AG10803 (cell line): ENCODE measurements around the gene HDHD5.

Experiments
- DNase-seq: peaks from one replicate; pipeline ENCODE4 v3.0.0; 2010; ENCODE audit warnings: low read depth
- H3K4me3 ChIP-seq: 2 replicates; pipeline ENCODE4 v1.5.1; 2011; ENCODE audit warnings: mild to moderate bottlenecking, low read length, control low read depth
- CTCF ChIP-seq: conservative IDR thresholded peaks from 2 replicates; pipeline ENCODE4 v1.5.1; 2011; ENCODE audit warnings: mild to moderate bottlenecking, low read length, control low read depth, inconsistent platforms

Gene HDHD5

GRCh38 chr22:17109113-17109865, 49.8 kb downstream of the HDHD5 start:
- no peak for TF ChIP-seq CTCF
- DNase-seq, result no peak
- H3K4me3 ChIP-seq, result no peak overlapping the region

DNA sequence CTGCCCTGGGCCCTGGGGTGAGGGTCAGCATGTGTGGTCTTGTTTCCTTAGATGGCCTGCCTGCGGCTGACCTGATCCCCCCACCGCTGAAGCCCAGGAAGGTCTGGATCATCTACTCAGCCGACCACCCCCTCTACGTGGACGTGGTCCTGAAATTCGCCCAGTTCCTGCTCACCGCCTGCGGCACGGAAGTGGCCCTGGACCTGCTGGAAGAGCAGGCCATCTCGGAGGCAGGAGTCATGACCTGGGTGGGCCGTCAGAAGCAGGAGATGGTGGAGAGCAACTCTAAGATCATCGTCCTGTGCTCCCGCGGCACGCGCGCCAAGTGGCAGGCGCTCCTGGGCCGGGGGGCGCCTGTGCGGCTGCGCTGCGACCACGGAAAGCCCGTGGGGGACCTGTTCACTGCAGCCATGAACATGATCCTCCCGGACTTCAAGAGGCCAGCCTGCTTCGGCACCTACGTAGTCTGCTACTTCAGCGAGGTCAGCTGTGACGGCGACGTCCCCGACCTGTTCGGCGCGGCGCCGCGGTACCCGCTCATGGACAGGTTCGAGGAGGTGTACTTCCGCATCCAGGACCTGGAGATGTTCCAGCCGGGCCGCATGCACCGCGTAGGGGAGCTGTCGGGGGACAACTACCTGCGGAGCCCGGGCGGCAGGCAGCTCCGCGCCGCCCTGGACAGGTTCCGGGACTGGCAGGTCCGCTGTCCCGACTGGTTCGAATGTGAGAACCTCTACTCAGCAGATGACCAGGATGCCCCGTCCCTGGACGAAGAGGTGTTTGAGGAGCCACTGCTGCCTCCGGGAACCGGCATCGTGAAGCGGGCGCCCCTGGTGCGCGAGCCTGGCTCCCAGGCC, 50.6 kb downstream of the HDHD5 start:
- DNase-seq, result no peak
- no peak overlapping the region for H3K4me3 ChIP-seq
- no peak for TF ChIP-seq CTCF

DNA sequence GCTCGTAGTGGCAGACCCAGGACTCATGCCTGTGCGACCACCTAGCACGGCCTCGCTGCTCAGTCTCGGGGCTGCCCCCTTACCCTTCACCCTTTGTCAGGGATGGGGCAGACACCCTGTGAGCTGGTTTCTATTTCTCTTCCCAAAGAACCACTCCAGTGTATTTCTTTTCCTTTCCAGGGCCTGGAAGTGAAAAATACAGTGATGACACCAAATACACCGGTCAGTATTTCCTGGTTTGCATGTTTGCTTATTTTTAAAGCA, 51.6 kb downstream of the HDHD5 start:
- DNase-seq, result no peak
- TF ChIP-seq CTCF, result no peak
- no peak overlapping the region for H3K4me3 ChIP-seq

GRCh38 chr22:17106785-17107546, 52.1 kb downstream of the HDHD5 start:
- no peak for DNase-seq
- TF ChIP-seq CTCF, result no peak
- no peak overlapping the region for H3K4me3 ChIP-seq

DNA sequence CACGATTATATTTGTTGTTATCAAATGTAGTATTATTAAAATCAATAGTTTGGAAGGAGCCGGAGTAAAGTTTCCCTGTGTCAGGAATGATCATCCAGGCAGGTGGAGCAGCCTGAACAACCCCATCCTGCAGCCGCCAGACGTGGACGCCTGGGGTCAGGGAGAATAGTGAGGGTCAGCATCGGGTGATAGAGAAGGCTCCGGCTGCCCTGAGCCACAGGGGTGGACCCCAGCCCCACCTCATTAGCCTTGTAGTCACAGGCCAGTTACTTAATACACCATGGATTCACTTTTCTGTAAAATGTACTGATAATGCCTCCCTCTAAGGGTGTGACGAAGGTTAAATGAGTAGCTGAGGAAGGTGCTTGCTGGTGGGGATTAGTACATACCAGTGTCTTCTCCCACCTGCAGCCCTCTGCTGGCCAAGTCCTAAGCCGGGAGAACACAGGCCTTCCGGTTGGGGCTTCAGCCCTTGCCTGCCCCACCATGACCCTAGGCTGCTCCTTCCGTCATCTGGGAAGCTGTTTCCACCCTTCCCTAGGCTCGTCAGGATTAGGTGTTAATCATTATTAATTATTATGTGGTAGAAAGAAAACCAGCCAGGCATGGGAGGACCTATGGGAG, 52.8 kb downstream of the HDHD5 start:
- TF ChIP-seq CTCF, result no peak
- no peak overlapping the region for H3K4me3 ChIP-seq
- no peak for DNase-seq

DNA sequence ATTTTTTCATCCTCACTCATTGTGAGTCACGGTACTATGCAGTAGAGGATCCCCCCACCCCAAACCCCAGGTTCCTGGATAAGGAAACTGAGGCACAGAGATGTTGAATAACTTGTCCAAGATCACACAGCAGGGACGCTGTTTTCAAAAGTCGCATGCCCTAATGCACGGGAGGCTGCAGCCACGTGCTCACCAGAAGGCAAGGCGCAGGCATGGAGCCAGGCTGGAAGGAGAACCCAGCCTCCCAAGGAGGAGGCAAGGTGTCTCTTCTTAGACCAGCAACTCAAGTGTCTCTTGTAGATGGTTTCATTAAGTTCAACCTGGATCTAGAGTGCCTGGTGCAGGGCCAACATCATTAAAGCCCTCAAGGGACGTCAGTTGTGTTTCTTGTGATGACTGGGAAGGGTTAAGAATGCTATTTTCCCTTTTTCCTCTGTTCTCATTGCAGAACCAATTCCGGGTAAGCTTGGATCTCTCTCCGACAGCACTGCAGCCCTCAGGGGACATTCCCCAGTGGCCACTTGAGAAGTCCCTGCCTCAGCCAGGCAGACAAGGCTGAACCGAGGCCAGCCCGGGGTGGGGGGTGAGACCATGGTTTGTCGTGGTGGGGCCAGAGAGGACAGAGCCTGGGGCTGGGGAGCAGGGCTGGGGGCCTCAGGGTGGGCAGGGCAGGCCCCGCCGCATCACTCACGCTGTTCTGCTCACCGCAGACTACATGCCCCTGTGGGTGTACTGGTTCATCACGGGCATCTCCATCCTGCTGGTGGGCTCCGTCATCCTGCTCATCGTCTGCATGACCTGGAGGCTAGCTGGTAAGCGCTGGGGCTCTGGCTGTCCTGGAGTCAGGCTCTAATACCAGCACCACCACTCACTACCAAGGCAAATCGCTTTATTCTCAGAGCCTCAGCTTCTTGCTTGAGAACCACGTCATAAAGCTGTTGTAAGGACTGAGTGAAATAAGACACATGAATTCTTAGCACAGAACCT, 53.6 kb downstream of the HDHD5 start:
- H3K4me3 ChIP-seq, result no peak overlapping the region
- TF ChIP-seq CTCF, result no peak

More for the DNA sequence above, 53.6 kb downstream of the HDHD5 start:
- no peak for DNase-seq
